Caco-2 (cell line): Measurements from ENCODE around the gene MAP7. TPM values are rescaled to one million over a fixed set of nuclear protein-coding genes. Genes with fewer than 3 reads are reported as not detected.

Experiments used
- BruUV-seq: library from RNA; stranded (reverse); fragments of 400-500 nt; replicated peaks from 2 replicates; lab custom pipeline; 2021; lab: Mats Ljungman, UMichigan
- CTCF ChIA-PET: fragments of 300-600 bp; sonication (Branson Sonifier 250); formaldehyde crosslinking; loops from one replicate; lab custom pipeline; 2022; ENCODE audit warnings: antibody characterized with exemption; lab: Charles Lee
- POLR2A ChIA-PET: fragments of 300-600 bp; sonication (Branson Sonifier 250); formaldehyde crosslinking; loops from one replicate; lab custom pipeline; 2022; ENCODE audit warnings: antibody characterized with exemption; lab: Charles Lee
- DNase-seq, 2 experiments: peaks; one replicate each; pipeline versions ENCODE4 v3.0.0 to v3.0.0-alpha.2; 2020 to 2022
- H3K27me3 ChIP-seq: replicated peaks from 2 replicates; pipeline ENCODE4 v1.6.0; 2011; ENCODE audit warnings: low read length; ENCODE audit not compliant: control insufficient read depth, insufficient read depth
- H3K36me3 ChIP-seq: 2 replicates; pipeline ENCODE4 v1.5.1; 2011; ENCODE audit warnings: low read length; ENCODE audit not compliant: control insufficient read depth, insufficient read depth
- H3K4me1 ChIP-seq: fragments of 250-450 bp; sonication (Bioruptor Pico); 2 replicates; pipeline ENCODE4 v1.5.1; 2020; ENCODE audit warnings: mild to moderate bottlenecking
- H3K4me3 ChIP-seq: 2 replicates; pipeline ENCODE4 v1.5.1; 2011; ENCODE audit warnings: low read depth, mild to moderate bottlenecking, control low read depth, low read length
- H3K9me3 ChIP-seq: fragments of 250-450 bp; sonication (Bioruptor Pico); 2 replicates; pipeline ENCODE4 v1.5.1; 2020; ENCODE audit warnings: mild to moderate bottlenecking, moderate library complexity
- H3K27ac Mint-ChIP-seq: one replicate; pipeline ENCODE4 v1.8.0; 2022; ENCODE audit warnings: mixed read lengths; ENCODE audit not compliant: unreplicated experiment
- H3K27me3 Mint-ChIP-seq: one replicate; pipeline ENCODE4 v1.8.0; 2022; ENCODE audit warnings: mixed read lengths; ENCODE audit not compliant: insufficient read depth, unreplicated experiment
- H3K36me3 Mint-ChIP-seq: one replicate; pipeline ENCODE4 v1.8.0; 2022; ENCODE audit warnings: mild to moderate bottlenecking, mixed read lengths; ENCODE audit not compliant: insufficient read depth, unreplicated experiment
- H3K4me1 Mint-ChIP-seq: one replicate; pipeline ENCODE4 v1.8.0; 2022; ENCODE audit warnings: low read depth, mixed read lengths; ENCODE audit not compliant: unreplicated experiment
- H3K4me3 Mint-ChIP-seq: one replicate; pipeline ENCODE4 v1.8.0; 2022; ENCODE audit warnings: mild to moderate bottlenecking, moderate library complexity, mixed read lengths; ENCODE audit not compliant: unreplicated experiment
- H3K9me3 Mint-ChIP-seq: one replicate; pipeline ENCODE4 v1.8.0; 2022; ENCODE audit warnings: mixed read lengths; ENCODE audit not compliant: unreplicated experiment
- intact Hi-C: fragments of 100-400 bp; cut with micrococcal nuclease; formaldehyde crosslinking; loops from one replicate; pipeline ENCODE4 v1.10.0; 2022; ENCODE audit not compliant: unreplicated experiment
- total RNA-seq: library from RNA; stranded (reverse); gene quantifications from 2 replicates; pipeline ENCODE4 v1.2.3, GENCODE V29; 2022
- TF ChIP-seq, protein P1 (sequence below), 2 experiments: fragments of 200-600 bp in 1 of 2; IDR thresholded peaks; 1 replicate in 1 of 2; 2 replicates in 1 of 2; pipeline versions ENCODE4 v1.5.1 to v1.8.0; 2011 to 2022; ENCODE audit warnings: antibody characterized with exemption in 1 of 2, control low read depth in 1 of 2, inconsistent platforms in 1 of 2, low read depth in 1 of 2, low read length in 1 of 2, mild to moderate bottlenecking in 1 of 2, moderate library complexity in 1 of 2; ENCODE audit not compliant: insufficient read depth in 1 of 2, severe bottlenecking in 1 of 2, unreplicated experiment in 1 of 2

Gene MAP7
- total RNA-seq, 1 experiment from 2014 or later: 55.3 TPM

DNA sequence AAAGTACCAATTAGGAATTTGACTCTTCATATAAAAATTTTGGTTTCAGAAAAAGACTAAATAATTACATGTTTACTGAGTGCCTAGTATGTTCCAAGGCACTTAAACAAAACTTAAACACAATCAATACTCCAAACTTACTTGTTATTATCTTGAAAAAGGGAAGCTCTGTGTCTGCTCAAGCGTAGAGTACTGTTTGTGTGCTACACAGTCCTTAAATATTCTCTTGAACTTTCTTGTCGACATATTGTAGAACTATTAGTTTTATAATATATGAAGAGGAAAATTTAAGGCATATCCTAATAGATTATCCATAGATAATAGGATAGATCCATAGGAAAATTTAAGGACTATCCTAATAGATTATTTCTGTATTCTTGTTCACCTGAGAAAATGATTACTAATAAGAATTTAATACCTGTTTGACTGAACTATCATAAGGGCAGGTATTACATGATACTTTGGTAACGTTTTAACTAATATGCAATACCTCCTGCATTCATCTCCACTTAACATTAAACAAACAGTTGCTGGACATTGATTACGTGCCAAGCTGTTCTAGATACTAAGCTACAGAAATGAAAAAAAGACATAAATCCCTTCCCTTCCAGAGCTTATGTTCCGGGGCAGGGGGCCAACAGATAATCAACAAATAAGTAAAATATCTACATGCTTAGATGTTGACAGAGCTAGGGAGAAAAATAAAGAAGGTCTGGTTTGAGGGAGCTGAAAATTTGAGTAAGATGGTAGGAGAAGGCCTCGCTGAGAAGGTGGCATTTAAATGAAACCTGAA is 145.4 kb downstream of the MAP7 start:
- DNase-seq: no peak
- H3K36me3 Mint-ChIP-seq: no peaks in the 10 kb centered on the region
- BruUV-seq: no TSS peak

DNA sequence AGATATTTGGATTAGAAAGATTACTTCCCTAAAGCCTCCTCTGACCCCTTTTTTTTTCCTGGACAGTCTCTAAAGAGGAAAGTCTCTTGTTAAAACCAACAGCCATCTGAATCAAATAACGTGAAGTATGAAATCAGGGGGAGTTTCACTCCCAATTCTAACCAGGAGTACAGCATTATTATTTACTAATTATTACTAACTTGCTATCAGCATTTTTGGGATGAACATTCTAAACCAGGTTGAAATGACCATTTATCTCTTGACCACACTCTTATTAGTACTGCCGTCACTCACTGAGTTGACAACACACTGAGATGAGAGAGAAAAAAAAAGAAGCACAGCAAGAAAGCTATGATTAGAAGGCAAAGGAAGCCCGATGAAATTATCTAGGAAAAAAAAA is 146.2 kb downstream of the MAP7 start:
- BruUV-seq: no TSS peak

More for the DNA sequence above, 145.4 kb downstream of the MAP7 start:
- Histone ChIP-seq H3K4me1 (no peaks in the 10 kb centered on the region), H3K4me3 (no peak overlapping the region), H3K36me3 (peaks cover 2% of the 10 kb centered on the region), H3K9me3 (no peaks in the 10 kb centered on the region), H3K27me3 (no peaks in the 10 kb centered on the region)
- ChIA-PET POLR2A (no interaction called here), CTCF (interaction anchor here (0.5 to 2.3 kb wide), 2 partner anchors 146 to 199 kb away, joined by 3 to 6 read pairs; partner anchors contain the start of gene MAP7)
- Mint-ChIP-seq H3K9me3 (peaks cover 9% of the 10 kb centered on the region), H3K4me1 (no peaks in the 10 kb centered on the region), H3K27me3 (no peaks in the 10 kb centered on the region), H3K27ac (no peak overlapping the region), H3K4me3 (no peak overlapping the region)
- TF ChIP-seq, protein P1, sequence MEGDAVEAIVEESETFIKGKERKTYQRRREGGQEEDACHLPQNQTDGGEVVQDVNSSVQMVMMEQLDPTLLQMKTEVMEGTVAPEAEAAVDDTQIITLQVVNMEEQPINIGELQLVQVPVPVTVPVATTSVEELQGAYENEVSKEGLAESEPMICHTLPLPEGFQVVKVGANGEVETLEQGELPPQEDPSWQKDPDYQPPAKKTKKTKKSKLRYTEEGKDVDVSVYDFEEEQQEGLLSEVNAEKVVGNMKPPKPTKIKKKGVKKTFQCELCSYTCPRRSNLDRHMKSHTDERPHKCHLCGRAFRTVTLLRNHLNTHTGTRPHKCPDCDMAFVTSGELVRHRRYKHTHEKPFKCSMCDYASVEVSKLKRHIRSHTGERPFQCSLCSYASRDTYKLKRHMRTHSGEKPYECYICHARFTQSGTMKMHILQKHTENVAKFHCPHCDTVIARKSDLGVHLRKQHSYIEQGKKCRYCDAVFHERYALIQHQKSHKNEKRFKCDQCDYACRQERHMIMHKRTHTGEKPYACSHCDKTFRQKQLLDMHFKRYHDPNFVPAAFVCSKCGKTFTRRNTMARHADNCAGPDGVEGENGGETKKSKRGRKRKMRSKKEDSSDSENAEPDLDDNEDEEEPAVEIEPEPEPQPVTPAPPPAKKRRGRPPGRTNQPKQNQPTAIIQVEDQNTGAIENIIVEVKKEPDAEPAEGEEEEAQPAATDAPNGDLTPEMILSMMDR (IDR thresholded peaks at IDR 0.05; ENCODE audit: insufficient read depth in 1 of 2, low read depth in 1 of 2, low read length in 1 of 2, severe bottlenecking in 1 of 2, unreplicated experiment in 1 of 2): no peak
- intact Hi-C loops: no loop called here

More for the DNA sequence above, 146.2 kb downstream of the MAP7 start:
- Histone ChIP-seq H3K4me1 (no peaks in the 10 kb centered on the region), H3K36me3 (peaks cover 2% of the 10 kb centered on the region), H3K4me3 (no peak overlapping the region), H3K9me3 (no peaks in the 10 kb centered on the region), H3K27me3 (no peaks in the 10 kb centered on the region)
- TF ChIP-seq, protein P1 (IDR thresholded peaks at IDR 0.05; ENCODE audit: insufficient read depth in 1 of 2, low read depth in 1 of 2, low read length in 1 of 2, severe bottlenecking in 1 of 2, unreplicated experiment in 1 of 2): no peak
- ChIA-PET POLR2A (no interaction called here), CTCF (interaction anchor here (0.6 to 2.3 kb wide), 2 partner anchors 146 to 151 kb away, joined by 5 to 6 read pairs; partner anchors contain the start of gene MAP7)
- peaks cover 9% of the 10 kb centered on the region for H3K9me3 Mint-ChIP-seq
- no peak overlapping the region for H3K27ac Mint-ChIP-seq
- H3K4me3 Mint-ChIP-seq: no peak overlapping the region
- H3K4me1 Mint-ChIP-seq: no peaks in the 10 kb centered on the region
- intact Hi-C loops: no loop called here
- no peaks in the 10 kb centered on the region for H3K36me3 Mint-ChIP-seq
- no peak for DNase-seq
- no peaks in the 10 kb centered on the region for H3K27me3 Mint-ChIP-seq
